ENCODE data around the gene CALML4.
"Not testable (repeated sequence)": the region's sequence is repeated elsewhere in the genome, so short reads cannot be mapped to it uniquely, and the experiment has no call there.

CALML4 gene, protein sequence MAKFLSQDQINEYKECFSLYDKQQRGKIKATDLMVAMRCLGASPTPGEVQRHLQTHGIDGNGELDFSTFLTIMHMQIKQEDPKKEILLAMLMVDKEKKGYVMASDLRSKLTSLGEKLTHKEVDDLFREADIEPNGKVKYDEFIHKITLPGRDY

DNA sequence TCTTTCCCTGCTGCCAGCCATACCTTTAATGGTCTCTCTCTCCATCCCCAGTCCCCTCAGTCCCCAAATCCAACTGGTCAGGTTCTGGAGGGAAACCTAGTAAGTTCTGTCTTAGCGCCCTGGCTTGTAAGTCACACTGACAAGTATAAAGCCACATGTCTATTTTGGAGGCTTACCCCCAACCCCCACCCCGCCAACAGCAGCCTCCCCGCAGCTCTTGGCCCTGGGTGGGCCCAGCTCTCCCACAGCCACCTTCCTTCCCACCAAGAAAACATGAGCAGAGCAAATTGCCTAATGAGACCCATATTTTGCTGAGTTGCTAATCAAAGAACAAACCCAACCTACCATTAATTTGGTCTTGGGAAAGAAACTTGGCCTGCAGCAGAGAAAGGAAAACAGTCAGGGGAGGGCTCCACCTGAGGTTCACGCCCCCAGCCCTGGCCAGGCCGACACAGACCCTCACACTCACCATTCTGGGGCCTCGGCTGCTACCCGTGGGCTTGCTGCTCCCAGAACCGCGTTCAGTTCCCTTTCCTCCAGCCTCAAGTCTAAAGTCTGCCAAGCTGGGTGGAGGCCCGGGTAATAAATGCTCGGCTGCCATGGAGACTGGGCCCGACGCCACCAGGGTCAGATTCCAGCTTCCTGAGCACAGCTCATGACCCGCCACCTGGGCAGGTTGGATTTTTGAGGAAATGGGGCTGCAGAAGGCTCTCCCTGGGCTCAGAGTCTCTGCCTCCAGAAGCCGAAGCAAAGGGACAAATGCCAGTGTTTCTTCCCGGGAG is at the start of gene CALML4:
Gene CALML4 (minus strand): TSS at position 557 of the 782 bp plus-strand sequence. CDS start 85 bp downstream, at position 472.
- no peaks in the 10 kb centered on the region for H3K27me3 ChIP-seq (ENCODE audit: control insufficient read depth in 1 of 2, insufficient read depth in 2 of 2, low read length in 2 of 2)
- H3K36me3 ChIP-seq (ENCODE audit: control insufficient read depth in 2 of 2, insufficient read depth in 2 of 2, low read length in 2 of 2) = no peaks in the 10 kb centered on the region
- H3K27ac ChIP-seq (ENCODE audit: low read length) = peak within 1 kb of the TSS; percentile 11
- peak within 1 kb of the TSS in 1 of 2 donors; percentile 40 for H3K4me3 ChIP-seq (ENCODE audit: low read length in 2 of 2)
- H3K4me1 ChIP-seq (ENCODE audit: control insufficient read depth, insufficient read depth, low read length) = peaks cover 23% of the 10 kb centered on the region
- no peaks in the 10 kb centered on the region for H3K9me3 ChIP-seq (ENCODE audit: control insufficient read depth in 2 of 2, low read length in 2 of 2)
- H3K9ac ChIP-seq (ENCODE audit: low read length in 2 of 2) = no peak within 1 kb of the TSS

DNA sequence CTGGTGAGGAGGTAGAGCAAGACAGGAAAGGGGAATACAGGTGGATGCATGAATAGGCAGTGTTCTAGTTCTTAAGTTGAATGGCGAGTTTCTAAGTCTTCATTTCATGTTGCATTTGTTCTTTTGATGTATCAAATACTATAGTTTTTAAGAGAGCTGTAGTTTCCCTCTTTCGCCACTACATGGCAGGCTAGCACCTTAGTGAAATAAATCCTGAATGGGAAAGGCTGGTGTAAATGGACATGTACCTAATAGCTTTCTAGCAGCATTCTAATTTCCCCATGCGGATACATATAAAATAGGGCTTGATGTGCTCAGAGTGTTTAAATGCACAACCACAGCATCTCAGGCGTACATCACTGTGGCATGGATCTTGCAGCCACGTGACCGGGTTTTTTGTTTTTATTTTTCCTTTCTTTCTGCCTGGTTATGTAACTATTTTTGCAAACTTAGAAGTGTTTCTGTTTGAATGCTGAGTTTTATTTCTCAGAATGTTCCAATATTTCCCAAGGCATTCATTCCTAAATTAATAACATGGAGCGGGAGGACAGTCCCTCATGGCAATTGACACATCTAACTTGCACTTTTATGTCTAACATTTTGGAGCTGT is 47.9 kb upstream of the CALML4 start:
- H3K9ac ChIP-seq (ENCODE audit: low read length in 2 of 2) = no peak overlapping the region
- no peaks in the 10 kb centered on the region for H3K36me3 ChIP-seq (ENCODE audit: control insufficient read depth in 2 of 2, insufficient read depth in 2 of 2, low read length in 2 of 2)
- peaks cover 9% of the 10 kb centered on the region for H3K4me1 ChIP-seq (ENCODE audit: control insufficient read depth, insufficient read depth, low read length)
- H3K4me3 ChIP-seq (ENCODE audit: low read length in 2 of 2) = no peak overlapping the region
- H3K9me3 ChIP-seq (ENCODE audit: control insufficient read depth in 2 of 2, low read length in 2 of 2) = no peaks in the 10 kb centered on the region
- H3K27me3 ChIP-seq (ENCODE audit: control insufficient read depth in 1 of 2, insufficient read depth in 2 of 2, low read length in 2 of 2) = no peaks in the 10 kb centered on the region
- H3K27ac ChIP-seq (ENCODE audit: low read length) = no peak overlapping the region

DNA sequence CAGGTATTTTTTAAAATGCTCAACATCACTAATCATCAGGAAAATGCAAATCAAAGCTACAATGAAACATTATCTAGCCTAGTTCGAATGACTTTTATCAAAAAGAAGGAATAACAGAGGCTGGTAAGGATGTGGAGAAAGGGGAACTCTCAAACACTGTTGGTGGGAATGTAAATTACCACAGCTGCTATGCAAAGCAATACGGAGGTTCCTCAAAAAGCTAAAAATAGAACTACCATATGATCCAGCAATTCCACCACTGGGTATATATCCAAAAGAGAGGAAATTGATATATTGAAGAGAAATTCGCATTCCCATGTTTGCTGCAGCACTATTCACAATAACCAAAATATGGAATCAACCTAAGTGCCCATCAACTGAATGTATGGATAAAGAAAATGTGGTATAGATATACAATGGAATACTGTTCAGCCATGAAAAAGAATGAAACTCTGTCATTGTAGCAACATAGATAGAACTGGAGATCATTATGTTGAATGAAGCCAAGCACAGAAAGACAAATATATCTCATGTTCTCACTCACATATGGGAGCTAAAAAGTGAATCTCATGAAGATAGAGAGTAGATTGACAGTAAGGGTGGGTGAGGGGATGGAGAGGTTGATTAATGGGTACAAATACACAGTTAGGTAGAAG is 44.1 kb upstream of the CALML4 start:
- no peaks in the 10 kb centered on the region for H3K4me1 ChIP-seq (ENCODE audit: control insufficient read depth, insufficient read depth, low read length)
- H3K36me3 ChIP-seq (ENCODE audit: control insufficient read depth in 2 of 2, insufficient read depth in 2 of 2, low read length in 2 of 2) = no peaks in the 10 kb centered on the region
- H3K4me3 ChIP-seq (ENCODE audit: low read length in 2 of 2) = no peak overlapping the region
- no peak overlapping the region for H3K9ac ChIP-seq (ENCODE audit: low read length in 2 of 2)
- H3K9me3 ChIP-seq (ENCODE audit: control insufficient read depth in 2 of 2, low read length in 2 of 2) = peaks cover 0 to 4% of the 10 kb centered on the region in 2 donors
- H3K27ac ChIP-seq (ENCODE audit: low read length) = no peak overlapping the region
- H3K27me3 ChIP-seq (ENCODE audit: control insufficient read depth in 1 of 2, insufficient read depth in 2 of 2, low read length in 2 of 2) = no peaks in the 10 kb centered on the region

DNA sequence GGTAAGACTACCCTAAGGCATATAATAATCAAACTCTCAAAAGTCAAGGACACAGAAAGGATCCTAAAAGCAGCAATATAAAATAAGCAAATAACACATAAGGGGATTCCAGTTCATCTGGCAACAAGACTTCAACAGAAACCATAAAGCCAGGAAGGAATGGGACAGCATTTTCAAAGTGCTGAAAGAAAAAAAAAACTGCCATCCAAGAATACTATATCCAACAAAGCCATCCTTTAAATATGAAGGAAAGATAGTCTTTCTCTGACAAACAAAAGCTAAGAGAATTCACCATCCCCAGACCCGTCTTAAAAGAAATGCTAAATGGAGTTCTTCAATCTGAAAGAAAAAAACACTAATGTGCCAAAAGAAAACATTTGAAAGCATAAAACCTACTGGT is 39.1 kb upstream of the CALML4 start:
- H3K27ac ChIP-seq (ENCODE audit: low read length) = no peak overlapping the region
- no peak overlapping the region for H3K9ac ChIP-seq (ENCODE audit: low read length in 2 of 2)
- no peaks in the 10 kb centered on the region for H3K27me3 ChIP-seq (ENCODE audit: control insufficient read depth in 1 of 2, insufficient read depth in 2 of 2, low read length in 2 of 2)
- H3K4me3 ChIP-seq (ENCODE audit: low read length in 2 of 2) = no peak overlapping the region
- no peaks in the 10 kb centered on the region for H3K36me3 ChIP-seq (ENCODE audit: control insufficient read depth in 2 of 2, insufficient read depth in 2 of 2, low read length in 2 of 2)
- H3K4me1 ChIP-seq (ENCODE audit: control insufficient read depth, insufficient read depth, low read length) = no peaks in the 10 kb centered on the region
- peaks cover 0 to 7% of the 10 kb centered on the region in 2 donors for H3K9me3 ChIP-seq (ENCODE audit: control insufficient read depth in 2 of 2, low read length in 2 of 2)

DNA sequence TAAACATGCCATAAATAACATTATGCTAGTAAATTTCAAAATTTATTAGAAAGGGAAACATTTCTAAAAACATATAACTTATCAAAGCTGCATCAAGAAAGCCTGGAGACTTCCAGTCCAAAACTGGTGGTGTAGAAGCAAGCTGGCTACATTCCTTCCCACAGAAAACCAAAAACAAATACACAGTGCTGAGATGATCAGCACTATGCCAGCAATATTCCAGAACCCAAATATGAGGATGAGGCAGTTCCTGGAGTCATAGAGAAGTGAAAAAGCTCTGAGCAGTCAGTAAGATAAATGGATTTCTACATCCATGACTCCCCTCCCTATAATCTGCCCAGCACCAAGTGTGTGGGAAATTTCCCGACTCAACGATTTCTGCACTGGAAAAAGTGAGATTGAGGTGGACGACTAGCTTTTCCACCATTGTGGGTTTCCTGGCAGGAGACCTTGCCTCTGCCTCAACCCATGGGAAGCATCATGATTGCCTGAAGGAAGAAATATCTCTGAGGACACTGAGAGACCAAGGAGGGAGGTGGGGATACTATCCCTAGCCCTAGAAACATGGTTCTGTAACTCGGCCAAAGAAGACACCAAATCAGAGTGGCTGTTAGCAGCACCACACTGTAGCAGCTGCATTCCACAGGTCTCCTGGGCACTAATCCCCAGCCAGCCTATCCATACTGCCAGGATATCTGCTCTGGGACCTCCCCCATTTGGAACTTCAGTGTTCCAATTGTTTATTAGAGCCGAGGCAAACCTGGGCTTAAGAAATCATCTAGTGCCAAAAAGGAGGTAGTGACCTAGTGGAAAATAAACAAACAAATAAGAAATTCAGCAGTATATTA is 36.2 kb upstream of the CALML4 start:
- Histone ChIP-seq H3K27me3 (ENCODE audit: control insufficient read depth in 1 of 2, insufficient read depth in 2 of 2, low read length in 2 of 2) (no peaks in the 10 kb centered on the region), H3K36me3 (ENCODE audit: control insufficient read depth in 2 of 2, insufficient read depth in 2 of 2, low read length in 2 of 2) (no peaks in the 10 kb centered on the region), H3K27ac (ENCODE audit: low read length) (no peak overlapping the region), H3K9me3 (ENCODE audit: control insufficient read depth in 2 of 2, low read length in 2 of 2) (peaks cover 0 to 7% of the 10 kb centered on the region in 2 donors), H3K9ac (ENCODE audit: low read length in 2 of 2) (no peak overlapping the region), H3K4me3 (ENCODE audit: low read length in 2 of 2) (no peak overlapping the region), H3K4me1 (ENCODE audit: control insufficient read depth, insufficient read depth, low read length) (no peaks in the 10 kb centered on the region)

DNA sequence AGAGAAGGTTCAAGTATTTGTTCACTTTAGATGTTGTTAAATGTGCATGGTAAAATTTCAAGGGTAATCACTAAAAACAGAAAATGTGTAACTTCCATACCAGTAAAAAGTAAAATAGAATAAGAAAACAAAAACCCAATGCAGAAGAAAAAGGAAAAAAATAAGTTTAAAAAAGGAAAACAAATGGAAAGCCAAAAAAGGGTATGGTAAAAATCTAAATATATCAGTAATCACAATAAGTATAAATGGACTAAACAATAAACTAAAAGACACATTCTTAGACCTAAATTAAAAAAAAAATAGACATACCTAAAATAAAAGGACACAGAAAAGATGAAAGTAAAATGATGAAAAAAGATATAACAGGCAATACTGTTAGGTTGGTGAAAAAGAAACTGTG is 33.9 kb upstream of the CALML4 start:
- no peak overlapping the region for H3K27ac ChIP-seq (ENCODE audit: low read length)
- H3K9ac ChIP-seq (ENCODE audit: low read length in 2 of 2) = no peak overlapping the region
- H3K27me3 ChIP-seq (ENCODE audit: control insufficient read depth in 1 of 2, insufficient read depth in 2 of 2, low read length in 2 of 2) = no peaks in the 10 kb centered on the region
- no peaks in the 10 kb centered on the region for H3K36me3 ChIP-seq (ENCODE audit: control insufficient read depth in 2 of 2, insufficient read depth in 2 of 2, low read length in 2 of 2)
- H3K4me1 ChIP-seq (ENCODE audit: control insufficient read depth, insufficient read depth, low read length) = no peaks in the 10 kb centered on the region
- no peak overlapping the region for H3K4me3 ChIP-seq (ENCODE audit: low read length in 2 of 2)
- H3K9me3 ChIP-seq (ENCODE audit: control insufficient read depth in 2 of 2, low read length in 2 of 2) = peaks cover 0 to under 1% of the 10 kb centered on the region in 2 donors

DNA sequence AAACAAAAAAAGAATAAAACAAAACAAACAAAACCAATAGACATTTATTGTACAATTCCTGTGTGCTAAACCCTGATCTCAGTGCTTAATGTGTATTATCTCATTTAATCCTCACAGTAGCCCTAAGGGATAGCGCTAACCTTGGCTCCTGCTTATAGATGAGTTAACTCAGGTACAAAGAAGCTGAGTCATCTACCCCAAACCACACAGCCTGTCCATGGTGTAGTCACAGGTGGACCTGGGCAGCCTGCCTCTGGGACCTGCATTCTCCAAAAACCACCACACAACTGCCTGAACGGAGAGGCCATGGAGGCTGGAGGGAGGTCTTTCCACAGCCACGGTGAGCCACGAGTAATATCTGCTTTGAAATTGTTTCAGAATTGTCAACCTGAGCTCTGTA is 29.9 kb upstream of the CALML4 start:
- H3K9ac ChIP-seq (ENCODE audit: low read length in 2 of 2) = no peak overlapping the region
- H3K27me3 ChIP-seq (ENCODE audit: control insufficient read depth in 1 of 2, insufficient read depth in 2 of 2, low read length in 2 of 2) = no peaks in the 10 kb centered on the region
- H3K36me3 ChIP-seq (ENCODE audit: control insufficient read depth in 2 of 2, insufficient read depth in 2 of 2, low read length in 2 of 2) = no peaks in the 10 kb centered on the region
- no peak overlapping the region for H3K27ac ChIP-seq (ENCODE audit: low read length)
- H3K4me1 ChIP-seq (ENCODE audit: control insufficient read depth, insufficient read depth, low read length) = peaks cover 6% of the 10 kb centered on the region
- H3K4me3 ChIP-seq (ENCODE audit: low read length in 2 of 2) = no peak overlapping the region
- no peaks in the 10 kb centered on the region for H3K9me3 ChIP-seq (ENCODE audit: control insufficient read depth in 2 of 2, low read length in 2 of 2)

DNA sequence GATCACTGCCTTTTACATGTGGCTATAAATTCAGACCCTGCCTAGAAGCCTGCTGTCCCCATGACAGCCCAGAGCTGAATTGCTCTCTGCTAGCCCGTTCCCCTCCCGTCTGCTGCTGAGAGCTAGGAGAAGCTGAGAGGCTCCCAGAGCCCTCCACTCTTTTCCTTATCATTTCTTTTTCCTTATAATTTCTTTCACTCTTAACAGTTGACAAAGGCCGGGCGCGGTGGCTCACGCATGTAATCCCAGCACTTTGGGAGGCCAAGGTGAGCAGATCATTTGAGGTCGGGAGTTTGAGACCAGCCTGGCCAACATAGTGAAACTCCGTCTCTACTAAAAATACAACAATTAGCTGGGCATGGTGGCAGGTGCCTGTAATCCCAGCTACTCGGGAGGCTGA is 29.4 kb upstream of the CALML4 start:
- H3K27ac ChIP-seq (ENCODE audit: low read length); H3K4me3 ChIP-seq (ENCODE audit: low read length in 2 of 2); H3K36me3 ChIP-seq (ENCODE audit: control insufficient read depth in 2 of 2, insufficient read depth in 2 of 2, low read length in 2 of 2); H3K9me3 ChIP-seq (ENCODE audit: control insufficient read depth in 2 of 2, low read length in 2 of 2); H3K9ac ChIP-seq (ENCODE audit: low read length in 2 of 2); H3K27me3 ChIP-seq (ENCODE audit: control insufficient read depth in 1 of 2, insufficient read depth in 2 of 2, low read length in 2 of 2); H3K4me1 ChIP-seq (ENCODE audit: control insufficient read depth, insufficient read depth, low read length): not testable (repeated sequence)

DNA sequence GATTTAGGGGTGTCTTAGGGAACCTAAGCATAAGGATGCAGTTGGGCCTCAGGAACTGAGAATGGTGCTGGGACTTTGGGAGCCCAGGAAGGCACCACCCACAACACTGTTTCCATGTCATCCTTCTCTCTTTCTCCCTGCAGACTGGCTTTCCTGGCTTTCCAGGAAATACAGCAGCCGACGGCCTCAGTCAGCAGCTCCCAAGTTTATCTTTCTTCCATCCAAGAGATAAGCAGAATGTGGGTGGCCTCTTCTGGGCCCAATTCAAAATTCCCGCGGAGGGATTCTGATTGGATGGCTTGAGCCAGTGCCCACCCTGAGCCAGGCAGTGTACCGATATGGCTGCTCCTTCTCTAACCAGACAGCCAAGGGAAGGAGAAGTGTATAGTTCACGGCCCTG is 28.9 kb upstream of the CALML4 start:
- Histone ChIP-seq H3K27me3 (ENCODE audit: control insufficient read depth in 1 of 2, insufficient read depth in 2 of 2, low read length in 2 of 2) (no peaks in the 10 kb centered on the region), H3K4me1 (ENCODE audit: control insufficient read depth, insufficient read depth, low read length) (peaks cover 9% of the 10 kb centered on the region), H3K9me3 (ENCODE audit: control insufficient read depth in 2 of 2, low read length in 2 of 2) (no peaks in the 10 kb centered on the region), H3K27ac (ENCODE audit: low read length) (no peak overlapping the region), H3K4me3 (ENCODE audit: low read length in 2 of 2) (no peak overlapping the region), H3K36me3 (ENCODE audit: control insufficient read depth in 2 of 2, insufficient read depth in 2 of 2, low read length in 2 of 2) (no peaks in the 10 kb centered on the region), H3K9ac (ENCODE audit: low read length in 2 of 2) (no peak overlapping the region)

DNA sequence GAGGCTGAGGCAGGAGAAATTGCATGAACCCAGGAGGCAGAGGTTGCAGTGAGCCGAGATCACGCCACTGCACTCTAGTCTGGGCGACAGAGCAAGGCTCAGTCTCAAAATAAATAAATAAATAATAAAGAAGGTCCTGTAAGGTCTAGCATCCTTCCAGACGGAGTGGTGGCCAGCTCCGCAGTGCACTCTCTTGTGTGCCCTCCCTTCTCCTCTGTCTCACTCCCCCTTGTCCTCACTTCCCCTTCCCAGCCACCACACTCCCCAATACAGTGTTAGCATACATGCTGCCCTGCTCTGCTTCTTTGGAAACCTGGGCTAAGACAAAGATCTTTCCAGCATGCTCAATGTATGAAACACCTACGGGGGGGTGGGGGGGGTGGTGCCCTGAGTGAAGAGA is 27.8 kb upstream of the CALML4 start:
- H3K4me3 ChIP-seq (ENCODE audit: low read length in 2 of 2) = no peak overlapping the region
- H3K9ac ChIP-seq (ENCODE audit: low read length in 2 of 2) = no peak overlapping the region
- H3K27me3 ChIP-seq (ENCODE audit: control insufficient read depth in 1 of 2, insufficient read depth in 2 of 2, low read length in 2 of 2) = no peaks in the 10 kb centered on the region
- H3K27ac ChIP-seq (ENCODE audit: low read length) = no peak overlapping the region
- peaks cover 17% of the 10 kb centered on the region for H3K4me1 ChIP-seq (ENCODE audit: control insufficient read depth, insufficient read depth, low read length)
- H3K36me3 ChIP-seq (ENCODE audit: control insufficient read depth in 2 of 2, insufficient read depth in 2 of 2, low read length in 2 of 2) = no peaks in the 10 kb centered on the region
- no peaks in the 10 kb centered on the region for H3K9me3 ChIP-seq (ENCODE audit: control insufficient read depth in 2 of 2, low read length in 2 of 2)
